Thyroid gland (tissue), 4 donors: ENCODE data around the gene AFAP1L1.

Source experiments
- POLR2A ChIP-seq, 2 donors: fragments of 450-650 bp; IDR thresholded peaks; one replicate each; pipeline ENCODE4 v1.6.1; 2017; ENCODE audit warnings: antibody characterized with exemption in 2 of 2, mild to moderate bottlenecking in 2 of 2, moderate library complexity in 1 of 2
- TF ChIP-seq, protein P1 (sequence below), 6 experiments: fragments of 200-600 bp in 3 of 6; fragments of 450-650 bp in 3 of 6; sonication (generic) in 3 of 6; IDR thresholded peaks; one replicate each; pipeline ENCODE4 v1.5.1; 2016 to 2019; ENCODE audit warnings: antibody characterized with exemption in 6 of 6, mild to moderate bottlenecking in 2 of 6, inconsistent platforms in 1 of 6, moderate library complexity in 1 of 6

- TF ChIP-seq POLR2A (IDR thresholded peaks at IDR 0.05) = no peak
- TF ChIP-seq, protein P1, sequence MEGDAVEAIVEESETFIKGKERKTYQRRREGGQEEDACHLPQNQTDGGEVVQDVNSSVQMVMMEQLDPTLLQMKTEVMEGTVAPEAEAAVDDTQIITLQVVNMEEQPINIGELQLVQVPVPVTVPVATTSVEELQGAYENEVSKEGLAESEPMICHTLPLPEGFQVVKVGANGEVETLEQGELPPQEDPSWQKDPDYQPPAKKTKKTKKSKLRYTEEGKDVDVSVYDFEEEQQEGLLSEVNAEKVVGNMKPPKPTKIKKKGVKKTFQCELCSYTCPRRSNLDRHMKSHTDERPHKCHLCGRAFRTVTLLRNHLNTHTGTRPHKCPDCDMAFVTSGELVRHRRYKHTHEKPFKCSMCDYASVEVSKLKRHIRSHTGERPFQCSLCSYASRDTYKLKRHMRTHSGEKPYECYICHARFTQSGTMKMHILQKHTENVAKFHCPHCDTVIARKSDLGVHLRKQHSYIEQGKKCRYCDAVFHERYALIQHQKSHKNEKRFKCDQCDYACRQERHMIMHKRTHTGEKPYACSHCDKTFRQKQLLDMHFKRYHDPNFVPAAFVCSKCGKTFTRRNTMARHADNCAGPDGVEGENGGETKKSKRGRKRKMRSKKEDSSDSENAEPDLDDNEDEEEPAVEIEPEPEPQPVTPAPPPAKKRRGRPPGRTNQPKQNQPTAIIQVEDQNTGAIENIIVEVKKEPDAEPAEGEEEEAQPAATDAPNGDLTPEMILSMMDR (IDR thresholded peaks at IDR 0.05) = no peak
These were observed 9.3 kb upstream of the AFAP1L1 start for GRCh38 chr5:149262315-149262714.
